ENCODE results near the gene PDE4D.
"Not testable (repeated sequence)": the region's sequence is repeated elsewhere in the genome, so short reads cannot be mapped to it uniquely, and the experiment has no call there.

PDE4D gene

DNA sequence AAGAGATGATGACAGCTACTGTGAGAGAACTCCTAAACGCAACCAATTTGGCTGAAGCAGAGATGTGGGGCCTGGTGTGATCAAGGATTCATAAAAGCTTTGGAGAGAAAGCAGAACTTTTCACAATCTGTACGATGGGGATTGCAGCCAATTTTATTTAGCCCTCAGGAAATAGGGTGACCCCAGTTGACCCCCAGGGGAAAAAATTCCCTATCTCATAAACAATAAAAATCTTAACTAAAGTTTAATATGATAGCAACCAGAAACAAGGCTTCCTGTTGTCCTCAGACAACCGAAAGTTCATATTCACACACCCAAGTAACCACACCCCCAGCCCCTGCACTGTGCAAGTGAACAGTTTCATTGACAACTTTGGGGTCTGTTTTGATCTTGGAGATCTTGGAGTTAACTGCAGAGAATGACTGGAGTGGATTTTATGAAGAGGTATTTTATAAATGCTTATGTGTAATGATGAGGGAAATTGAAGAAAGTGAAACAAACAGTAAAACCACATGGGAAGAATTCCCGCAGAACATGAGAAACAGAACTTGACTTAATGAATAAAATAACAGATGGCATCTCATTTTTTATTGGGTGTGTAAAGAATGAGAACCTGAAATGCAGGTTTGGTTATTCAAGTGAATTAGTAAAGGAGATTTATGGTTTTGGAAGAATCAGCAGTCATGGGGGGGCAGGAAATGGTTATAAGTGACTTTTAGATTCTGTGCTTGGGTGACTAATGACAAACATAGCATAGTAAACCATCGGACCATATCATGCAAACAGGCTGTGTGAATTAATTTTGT is 94.5 kb downstream of the PDE4D start:
- DNase-seq, result no peak

DNA sequence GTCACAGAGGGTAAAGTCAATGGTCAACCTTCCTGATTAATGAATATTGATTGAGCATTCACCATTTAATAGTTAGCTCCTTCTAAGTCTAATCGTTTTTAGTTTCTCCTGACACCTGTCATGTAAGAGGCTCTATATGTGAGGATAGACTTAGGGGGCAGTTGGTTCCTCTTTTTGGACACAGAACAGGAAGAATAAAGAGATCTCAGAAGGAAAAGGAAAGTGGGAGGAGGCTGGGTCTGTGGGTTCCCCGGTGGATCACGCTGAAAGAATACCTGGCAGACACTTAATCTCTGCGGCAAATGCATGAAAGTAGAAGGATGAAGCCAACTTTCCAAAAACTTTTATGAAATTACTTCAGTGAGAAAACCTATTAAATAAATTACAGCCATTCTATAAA is 98.4 kb downstream of the PDE4D start:
- no peak for DNase-seq

DNA sequence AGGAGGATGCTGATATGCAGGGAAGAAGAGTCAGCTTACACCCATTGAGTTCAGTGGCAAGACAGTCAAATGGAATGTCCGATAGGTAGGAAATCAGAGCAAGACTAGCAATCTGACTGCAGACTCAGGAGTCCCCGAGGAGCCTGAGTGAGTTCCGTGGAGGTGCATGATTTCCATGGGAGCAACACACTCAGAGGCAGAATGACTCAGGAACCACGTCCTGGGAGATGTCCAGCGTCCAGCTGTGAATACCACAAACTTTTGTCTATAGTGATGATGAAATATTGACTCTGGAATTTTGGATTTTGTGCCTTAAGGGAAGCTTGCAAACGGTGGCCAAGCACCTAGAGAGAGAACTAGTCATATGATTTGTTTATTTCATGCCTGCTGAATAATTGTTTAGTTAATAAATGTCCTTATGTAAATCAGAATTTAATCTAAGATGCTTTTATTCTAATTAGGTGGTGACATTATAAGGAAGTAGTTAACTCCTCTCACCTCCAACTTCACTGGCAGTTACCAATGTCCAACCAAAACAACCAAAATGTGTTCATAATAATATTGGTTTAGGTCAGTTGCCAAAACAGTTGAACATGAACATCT is 100.4 kb downstream of the PDE4D start:
- DNase-seq, result no peak

DNA sequence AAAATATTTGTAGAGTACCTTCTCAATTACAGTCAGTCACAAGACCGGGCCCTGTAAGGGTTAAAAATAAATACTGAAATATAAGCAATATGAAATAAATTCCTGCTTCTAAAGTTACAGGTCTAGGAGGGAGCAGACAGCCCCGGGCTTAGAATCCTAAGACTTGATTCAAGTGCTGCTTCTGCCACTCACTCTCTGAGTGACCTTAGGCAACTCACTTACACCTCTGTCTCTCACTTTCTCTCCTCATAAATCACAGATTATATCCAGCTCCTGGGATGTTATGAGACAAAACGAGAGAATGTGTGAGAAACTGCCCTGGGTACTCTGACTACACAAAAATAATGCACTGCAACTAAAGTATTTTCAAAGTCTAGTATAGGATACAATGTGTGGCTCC is 101.9 kb downstream of the PDE4D start:
- no peak for DNase-seq

DNA sequence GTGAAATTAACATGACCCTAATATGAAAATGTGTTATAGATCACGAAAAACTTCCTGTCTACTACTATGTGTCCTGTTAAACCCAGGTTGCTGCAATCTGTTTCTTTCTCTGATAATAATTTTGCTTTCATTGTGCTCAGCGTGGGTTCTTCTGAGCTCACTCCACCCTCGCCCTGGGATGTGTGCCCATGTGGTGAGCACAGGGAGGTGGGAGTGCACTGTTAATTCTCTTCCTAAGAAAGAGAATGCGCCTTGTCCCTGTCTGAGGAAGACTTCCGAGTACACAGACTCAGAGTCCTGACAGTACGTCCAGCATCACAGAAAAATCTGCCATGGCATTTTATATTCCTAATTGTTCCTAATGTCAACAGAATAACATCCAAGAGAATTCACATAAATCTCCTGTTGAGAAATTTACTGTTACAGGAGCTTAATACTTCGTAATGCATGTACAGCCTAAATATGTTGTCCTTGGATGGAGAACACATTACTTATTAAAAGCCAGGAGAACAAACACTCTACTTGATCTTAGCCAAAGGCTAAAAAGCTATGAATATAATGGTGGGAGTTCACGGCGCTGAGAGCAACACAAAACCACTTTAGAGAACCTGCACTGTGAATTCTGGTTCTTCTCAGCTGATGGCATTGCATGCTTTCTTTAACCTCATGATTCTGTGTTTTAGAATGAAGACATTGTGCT is 102.6 kb downstream of the PDE4D start:
- DNase-seq, result no peak

DNA sequence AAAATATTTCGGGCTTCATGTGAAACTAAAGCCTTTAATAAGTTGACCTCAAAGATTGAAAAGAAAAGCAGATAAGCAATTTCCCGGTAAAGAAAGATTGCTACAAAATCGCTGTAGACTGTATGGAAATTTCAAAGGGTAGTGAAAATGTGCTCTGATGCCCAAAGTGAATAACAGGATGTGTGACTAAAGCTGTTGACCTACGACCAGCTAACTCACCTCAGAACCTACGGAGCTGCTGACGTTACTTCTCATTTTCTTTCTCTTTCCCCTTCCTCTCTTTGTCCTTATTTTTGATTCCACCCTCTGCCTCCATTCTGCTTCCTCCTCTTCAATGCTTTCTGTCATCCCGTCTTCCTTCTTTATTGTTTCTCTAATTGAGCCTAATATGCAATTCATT is 103.2 kb downstream of the PDE4D start:
- no peak for DNase-seq

DNA sequence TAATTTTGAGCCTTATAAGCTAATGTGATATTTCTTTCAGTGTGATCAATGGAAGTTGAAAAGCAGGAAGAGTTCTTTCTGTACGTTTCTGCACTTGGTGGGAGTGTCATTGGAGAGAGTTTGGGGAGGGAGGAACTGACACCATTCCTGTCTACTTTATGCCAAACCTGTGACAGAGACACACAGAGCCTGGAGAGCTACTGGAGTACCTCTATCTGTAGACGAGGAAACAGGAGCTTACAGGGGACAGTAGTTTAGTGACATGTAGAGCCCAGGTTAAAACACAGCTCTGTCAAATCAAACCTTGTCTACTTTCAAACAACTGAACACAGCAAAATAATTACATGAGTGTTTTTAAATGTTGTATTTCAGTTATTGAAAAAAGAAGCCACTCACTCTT is 103.6 kb downstream of the PDE4D start:
- DNase-seq, result no peak

DNA sequence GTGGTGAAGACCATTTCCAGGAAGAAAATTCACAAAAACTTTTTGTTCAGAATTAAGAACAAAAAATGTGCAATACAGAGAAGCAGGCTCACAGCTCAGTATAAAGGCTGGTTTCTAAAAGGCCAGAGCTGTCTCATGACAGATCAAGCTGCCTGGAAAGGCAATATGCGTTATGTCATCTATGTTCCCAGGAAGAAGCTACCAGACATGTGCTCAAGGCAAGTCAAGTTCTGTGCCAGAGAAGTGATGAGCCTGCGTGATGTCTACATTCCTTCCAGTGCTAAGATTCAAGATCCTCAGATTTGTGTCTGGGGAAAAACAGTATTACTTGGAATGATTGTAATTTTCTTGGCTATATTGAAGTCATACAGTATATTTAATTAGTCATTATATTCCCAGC is 104.3 kb downstream of the PDE4D start:
- DNase-seq, result no peak

DNA sequence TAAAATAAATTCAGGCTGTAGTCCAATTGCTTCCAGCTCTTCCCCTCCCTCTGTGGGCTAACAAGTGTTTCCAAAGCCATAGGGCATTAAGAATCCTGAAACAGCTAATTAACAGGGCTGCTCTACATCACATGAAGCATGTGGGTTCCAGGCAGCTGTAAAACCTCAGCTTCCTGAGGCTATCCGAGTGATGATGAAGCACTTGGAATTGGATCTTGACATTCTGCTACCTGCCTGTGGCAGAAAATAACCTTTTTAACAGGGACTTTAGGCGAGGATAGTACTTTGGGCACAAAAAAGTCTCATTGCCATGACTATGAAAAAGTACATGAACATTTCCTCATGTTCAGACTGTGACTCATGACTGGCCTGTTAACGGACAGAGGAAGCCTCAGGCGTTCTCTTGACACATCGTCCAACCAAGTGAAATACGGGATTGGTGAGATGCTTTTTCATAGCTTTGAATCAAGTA is 107.2 kb downstream of the PDE4D start:
- no peak for DNase-seq

DNA sequence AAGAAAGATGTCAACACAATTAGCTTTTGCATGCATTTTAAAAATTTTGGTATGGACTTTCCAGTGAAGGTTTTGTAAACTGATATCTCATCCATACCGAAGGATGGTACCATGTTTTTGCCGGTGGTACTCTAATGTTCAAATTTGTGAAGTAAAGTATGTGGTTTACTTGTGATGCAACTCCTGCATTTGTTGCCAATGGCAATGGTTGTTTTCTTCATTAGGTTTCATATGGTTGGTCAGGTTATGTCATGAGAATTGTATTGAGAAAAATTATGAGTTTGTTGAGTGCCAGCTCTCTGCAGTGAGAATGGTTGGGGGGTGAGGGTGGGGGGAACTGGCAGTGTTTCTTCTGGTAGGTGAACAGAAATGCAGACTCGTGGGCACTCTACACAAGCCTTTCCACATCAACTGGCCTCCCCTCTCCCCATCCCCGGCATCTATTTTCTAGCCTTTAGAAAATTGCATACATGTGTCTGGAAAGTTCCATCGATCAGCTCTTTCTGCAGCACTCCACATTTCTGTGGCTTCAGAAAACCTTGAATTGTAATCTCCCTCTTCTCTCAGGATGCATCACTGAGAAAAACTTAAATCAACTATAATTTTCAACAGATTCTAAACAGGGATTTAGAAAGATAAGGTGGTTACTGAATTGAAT is 107.7 kb downstream of the PDE4D start:
- DNase-seq, result no peak

DNA sequence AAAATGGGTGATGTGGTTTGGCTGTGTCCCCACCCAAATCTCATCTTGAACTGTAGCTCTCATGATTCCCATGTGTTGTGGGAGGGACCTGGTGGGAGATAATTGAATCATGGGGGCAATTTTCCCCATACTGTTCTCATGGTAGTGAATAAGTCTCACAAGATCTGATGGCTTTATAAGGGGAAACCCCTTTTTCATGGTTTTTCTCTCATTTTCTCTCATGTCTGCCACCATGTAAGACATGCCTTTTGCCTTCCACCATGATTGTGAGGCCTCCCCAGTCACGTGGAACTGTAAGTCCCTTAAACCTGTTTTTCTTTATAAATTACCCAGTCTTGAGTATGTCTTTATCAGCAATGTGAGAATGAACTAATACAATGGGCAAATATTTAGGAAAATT is 108.8 kb downstream of the PDE4D start:
- DNase-seq, result not testable (repeated sequence)

DNA sequence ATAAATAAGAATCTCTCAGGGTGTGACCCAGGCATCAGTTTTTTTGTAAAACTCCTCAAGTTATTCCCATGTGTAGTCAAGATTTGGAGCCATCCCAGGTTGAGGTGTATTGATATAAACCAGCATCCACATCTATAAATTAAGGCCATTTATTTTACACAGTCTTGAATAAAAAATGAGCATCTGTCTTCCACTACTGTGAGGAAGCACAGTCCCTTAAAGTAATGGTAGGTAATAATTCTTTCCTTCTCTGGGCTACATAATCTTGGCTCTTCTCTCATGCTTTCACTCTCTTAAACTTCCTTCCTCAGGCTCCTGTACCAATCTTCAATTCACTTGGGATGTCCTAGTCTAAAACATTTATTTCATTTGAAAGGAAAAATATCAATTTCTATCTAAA is 110.3 kb downstream of the PDE4D start:
- DNase-seq, result no peak

DNA sequence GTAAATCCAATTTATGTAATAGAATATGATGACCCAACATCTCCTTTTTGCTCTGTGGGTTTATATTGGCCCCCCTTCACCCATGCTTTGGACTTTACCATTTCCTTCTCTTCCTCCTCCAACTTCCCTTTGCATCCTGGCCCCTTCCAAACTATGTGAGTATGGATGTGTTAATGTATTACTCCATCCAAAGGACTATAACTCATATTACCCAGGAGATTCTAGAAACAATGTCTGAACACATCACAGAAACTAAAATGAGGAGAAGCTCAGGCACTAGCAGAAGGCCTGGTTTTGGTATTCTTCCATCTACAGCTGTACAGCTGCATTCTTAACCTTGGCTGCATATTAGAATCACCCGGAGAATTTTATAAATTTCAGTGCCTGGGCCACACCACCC is 110.7 kb downstream of the PDE4D start:
- DNase-seq, result no peak

DNA sequence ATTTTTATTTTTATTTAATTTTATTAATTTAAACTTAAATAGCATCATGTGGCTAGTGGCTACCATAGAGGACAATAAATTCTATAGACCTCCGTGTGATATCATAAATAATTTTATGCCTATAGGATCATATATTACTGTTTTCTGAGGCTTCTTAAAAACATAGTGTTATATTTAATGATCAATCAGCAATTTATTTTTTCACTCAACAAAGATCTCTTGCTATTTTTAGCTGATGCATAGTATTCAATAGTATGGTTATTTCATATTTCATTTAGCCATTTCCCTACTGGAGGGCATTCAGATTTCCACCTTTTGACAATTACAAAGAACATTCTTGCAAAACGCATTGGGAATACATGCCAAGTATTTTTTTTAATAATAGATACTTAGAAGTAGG is 114.1 kb downstream of the PDE4D start:
- DNase-seq, result no peak

DNA sequence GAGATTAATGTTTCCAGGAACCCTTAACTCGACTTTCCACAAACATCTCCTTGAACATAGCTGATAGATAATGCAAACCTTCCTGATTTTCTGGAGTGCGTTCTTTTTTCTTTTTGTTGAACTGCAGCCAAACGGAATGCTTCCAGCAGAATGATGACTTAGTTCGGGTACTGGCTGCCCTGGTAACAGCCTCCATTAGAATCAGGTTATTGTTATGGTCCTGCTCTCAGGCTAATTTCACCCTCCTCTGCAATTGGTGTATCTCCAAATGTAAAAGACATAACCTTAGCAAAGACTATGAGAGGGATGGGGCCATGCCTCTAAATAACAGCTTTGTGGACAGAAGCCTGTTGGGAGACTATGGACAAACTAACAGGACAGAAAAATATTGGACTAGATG is 116.5 kb downstream of the PDE4D start:
- DNase-seq, result no peak

DNA sequence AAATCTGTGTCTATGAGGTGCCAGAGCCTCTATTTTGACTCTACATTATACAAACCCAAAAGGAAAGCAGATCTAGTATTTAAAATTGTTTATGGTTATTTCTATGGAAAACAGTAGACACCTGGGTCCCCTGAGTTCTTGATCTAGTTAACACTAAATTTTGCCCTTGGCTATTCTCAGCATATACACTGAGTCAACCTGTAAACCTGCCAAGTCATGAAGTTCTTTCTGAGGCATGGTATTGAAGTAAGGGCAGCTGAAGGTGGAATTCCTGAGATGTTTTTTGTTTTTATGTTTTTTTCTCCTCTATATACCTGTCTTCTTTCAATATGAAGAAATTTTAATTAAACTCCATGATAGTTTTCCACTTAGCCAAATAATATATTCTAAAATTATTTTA is 120.2 kb downstream of the PDE4D start:
- no peak for DNase-seq

DNA sequence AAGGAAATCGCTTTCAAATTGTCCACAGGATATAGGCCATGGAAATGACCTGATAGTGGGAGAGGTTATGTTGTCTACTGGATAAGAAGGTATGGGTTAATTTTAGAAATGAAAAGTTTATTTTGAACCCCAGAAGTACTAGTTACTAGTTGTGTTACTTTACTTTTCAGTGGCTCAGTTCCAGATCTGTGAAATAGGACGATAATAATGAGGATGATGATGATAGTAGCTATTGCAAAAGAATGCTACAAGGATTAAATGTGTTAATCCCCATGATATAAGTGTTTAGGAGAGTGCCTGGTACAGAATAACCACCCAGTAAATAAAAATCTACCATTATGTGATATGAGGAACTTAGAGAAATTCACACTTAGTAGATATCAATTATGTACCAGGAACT is 120.8 kb downstream of the PDE4D start:
- no peak for DNase-seq

DNA sequence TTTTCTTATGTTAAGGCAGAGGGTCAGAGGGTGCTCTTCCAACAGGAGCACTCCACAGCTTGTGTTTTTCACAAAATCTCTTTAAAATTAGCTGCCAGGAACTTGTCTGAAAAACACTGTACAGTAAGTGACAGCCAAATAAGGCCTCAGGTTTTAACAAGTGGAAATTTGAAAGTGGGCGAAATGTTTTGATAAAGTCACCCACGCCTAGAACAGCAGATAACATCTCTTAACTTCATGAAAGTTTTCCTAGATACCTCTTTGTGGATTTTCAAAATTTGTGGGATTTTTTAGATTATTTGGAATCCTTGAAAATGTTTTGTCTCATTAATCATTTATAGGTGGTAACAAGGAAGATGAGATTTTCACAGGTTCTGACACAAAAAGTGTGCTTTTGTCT is 121.3 kb downstream of the PDE4D start:
- DNase-seq, result no peak

DNA sequence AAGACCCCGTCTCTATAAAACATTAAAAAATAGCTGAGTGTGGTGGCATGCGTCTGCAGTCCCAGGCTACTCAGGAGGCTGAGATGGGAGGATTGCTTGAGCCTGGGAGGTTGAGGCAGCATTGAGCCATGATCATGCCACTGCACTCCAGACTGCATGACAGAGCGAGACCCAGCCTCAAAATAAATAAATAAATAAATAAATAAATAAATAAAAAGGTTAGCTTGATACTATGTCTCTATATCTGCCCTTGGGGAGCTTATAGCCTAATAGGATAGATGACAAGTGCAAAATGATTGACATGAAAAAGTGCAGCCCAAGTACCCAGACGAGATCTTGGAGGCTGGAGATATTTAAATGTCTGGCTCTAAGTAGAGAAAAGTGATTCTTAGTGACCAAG is 122.6 kb downstream of the PDE4D start:
- no peak for DNase-seq

DNA sequence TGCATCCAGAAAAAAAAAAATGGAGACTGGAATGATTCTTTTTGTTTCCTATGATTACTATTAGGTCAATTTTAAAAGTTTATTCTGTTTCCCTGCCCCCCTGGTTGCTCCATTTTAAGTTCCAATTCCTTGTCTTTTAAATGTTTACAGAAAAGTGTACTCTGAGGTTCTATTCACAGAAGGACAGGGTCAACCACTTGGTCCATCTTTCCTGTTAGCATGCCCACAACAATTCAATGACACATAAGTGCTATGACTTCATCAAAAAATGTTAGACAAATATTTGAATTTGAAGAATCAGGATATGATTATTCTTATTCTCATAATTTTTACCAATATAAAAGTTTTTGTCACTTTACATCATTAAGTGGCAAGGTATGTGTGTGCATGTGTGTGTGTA is 123.7 kb downstream of the PDE4D start:
- DNase-seq, result no peak

DNA sequence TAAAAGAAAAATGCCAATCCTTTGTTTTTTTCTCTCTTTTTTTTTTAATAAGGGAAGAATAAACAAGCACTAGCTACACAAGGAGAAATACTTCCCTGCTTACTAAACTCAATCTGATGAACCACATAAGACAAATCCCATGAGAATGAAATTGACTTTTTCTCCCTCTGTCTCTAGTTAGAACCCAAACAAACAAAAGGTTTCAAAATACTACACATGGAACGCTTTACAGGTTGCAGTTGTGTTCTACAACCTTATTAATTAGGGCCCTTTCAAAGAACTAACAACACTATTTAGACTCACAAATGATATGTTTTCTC is 124.5 kb downstream of the PDE4D start:
- DNase-seq, result no peak

DNA sequence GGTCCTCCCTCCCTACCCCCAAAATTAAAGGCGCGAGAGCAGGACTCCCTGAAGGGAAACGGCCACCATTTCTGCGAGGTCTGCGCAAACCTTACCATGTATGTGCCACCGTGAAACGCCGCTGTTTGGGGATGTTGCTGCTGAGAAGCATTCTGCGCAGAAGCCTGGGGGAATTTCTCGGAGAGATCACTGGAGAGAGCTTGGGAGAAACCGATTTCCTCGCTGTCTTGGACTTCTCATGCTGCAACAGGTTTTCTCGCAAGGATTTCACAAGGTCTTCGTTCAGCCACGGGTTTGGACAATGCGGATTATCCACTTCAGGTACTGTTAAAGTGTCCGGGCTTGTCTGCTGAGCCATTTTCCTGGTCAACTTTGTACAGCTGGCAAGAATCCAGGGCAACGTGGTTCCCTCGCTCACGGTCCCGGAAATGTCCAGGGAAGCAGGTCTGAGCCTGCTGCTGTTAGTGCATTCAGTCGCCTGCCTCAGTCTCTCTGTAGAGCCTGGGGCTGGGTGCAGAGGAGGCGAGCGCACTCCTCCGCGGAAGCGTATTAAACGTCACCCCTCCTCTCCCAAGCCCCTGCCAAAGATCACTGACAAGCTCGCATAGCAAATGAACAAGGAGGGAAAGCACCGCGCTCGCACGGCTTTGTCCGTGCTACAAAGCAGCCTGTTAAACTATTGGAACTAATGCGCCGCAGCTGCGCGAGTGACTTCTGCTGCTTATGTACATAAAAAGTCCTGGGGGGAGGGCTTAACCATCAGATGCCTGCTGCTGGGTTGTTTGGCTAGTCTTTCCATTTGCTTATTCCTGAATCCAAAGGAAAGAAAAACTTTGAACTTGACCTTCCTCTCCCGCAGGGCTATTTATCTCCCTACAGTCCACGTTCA is 125.1 kb downstream of the PDE4D start:
- no peak for DNase-seq

DNA sequence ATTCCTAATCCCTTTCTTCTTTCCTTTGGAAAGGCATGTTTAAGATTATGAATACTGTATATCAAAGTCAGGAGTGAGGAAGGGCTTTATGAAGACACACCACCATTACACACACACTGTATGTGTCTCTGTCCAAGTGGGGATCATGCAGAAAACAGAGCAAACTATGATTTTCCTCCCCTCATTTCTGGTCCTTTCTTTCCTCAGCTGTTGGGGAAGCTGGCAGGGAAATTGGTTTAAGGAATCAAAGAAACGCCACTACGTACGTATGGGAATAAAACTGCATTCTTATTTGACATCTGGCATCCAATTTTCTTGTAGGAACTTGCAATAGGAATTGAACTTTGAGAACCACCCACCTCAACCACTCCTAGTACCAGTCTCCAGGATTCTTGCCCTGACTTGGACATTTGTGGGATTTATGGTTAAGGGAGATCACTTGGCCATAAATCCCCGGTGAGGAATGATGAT is 125.8 kb downstream of the PDE4D start:
- DNase-seq, result no peak

All from activated T-cell treated with anti-CD3 and anti-CD28 coated beads for 4 hours (primary cell).